GF-D8 (cell line): Measurements from ENCODE around the gene CREB3L2.

Experiments used
- DNase-seq: peaks from one replicate; lab custom pipeline; 2025; lab: John Stamatoyannopoulos, UW

Gene CREB3L2

GRCh38 chr7:137871170-137871915, 130.5 kb downstream of the CREB3L2 start:
- DNase-seq = no peak

GRCh38 chr7:137870684-137871083, 131.2 kb downstream of the CREB3L2 start:
- DNase-seq = no peak

GRCh38 chr7:137870078-137870477, 131.8 kb downstream of the CREB3L2 start:
- DNase-seq = no peak

GRCh38 chr7:137869260-137869659, 132.6 kb downstream of the CREB3L2 start:
- DNase-seq = no peak

- no peak for DNase-seq
Observed at GRCh38 chr7:137867289-137867688, 134.6 kb downstream of the CREB3L2 start.

DNA sequence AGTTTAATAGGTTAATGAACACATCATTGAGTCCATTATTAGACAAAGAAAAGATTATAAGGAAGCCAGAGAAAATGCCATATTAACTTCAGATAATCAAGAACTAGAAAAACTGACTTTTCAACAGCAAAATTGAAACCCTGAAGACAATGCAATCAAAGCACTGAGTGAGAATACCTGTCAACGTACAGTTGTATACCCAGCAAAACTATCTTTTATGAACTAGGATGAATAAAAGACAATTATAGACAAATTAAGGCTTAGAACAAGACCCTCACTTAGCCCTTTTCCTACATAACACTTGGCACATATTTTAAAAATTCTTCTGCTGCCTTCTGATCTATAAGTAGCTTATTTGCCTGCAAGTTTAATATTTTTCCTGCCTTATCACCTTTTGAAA, 136.1 kb downstream of the CREB3L2 start:
- DNase-seq = no peak

DNA sequence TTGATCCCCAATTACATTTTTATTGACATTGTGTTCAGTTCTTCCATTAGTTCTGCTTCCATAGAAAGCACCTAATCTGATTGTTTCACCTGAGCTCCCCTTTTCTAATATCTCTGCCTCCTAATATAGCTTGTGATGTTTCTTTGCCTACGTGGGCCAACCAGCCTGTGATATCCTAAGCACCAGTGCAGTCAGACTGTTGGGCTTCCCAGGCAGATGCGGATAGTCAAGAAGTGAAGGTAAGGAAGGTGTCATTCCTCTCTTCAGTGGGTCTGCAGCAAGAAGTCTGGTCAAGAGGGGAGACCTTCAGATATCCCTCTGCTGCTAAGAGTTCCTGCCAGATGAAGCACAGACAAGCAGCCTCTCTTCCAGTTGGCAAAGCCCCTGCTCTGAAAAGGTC, 138.9 kb downstream of the CREB3L2 start:
- DNase-seq = no peak

GRCh38 chr7:137862358-137862757, 139.5 kb downstream of the CREB3L2 start:
- no peak for DNase-seq

DNA sequence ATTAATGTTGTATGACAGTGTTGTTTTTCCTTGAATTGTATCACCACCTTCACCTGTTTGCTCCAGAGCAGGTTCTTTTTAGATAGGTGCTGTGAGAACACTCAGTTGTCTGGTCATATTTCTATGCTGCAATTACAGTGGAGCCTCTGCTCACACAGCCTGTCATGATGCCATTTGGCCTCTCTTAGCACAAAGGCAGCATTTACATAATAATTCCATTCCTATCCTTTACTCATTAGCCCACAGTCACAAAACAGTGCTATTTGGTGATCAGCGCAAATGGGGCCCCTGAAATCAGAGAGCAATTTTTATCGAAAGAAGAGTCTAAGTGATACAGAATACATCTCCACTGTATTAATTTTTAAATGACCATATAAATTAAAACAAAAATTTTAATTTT, 141.3 kb downstream of the CREB3L2 start:
- no peak for DNase-seq

- no peak for DNase-seq
Observed at GRCh38 chr7:137853053-137853452, 148.8 kb downstream of the CREB3L2 start.

DNA sequence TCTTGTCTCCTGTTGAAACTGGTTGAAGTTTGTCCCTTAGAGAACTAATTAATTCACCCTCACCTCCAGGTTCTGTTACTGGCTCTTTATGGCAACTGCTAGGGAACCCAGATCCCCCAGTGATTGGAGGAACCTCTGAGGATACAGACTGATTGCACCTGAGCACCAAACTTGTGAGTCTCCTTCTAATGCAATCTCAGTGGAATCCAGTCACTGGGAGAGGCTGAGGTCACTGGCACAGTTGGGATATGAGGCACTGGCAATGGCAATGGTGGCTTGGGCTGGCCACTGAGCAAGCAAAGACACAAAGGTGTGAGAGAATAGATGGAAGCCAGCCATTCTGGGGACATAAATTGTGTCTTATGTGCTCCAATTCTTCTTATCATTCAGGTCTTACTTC, 149.8 kb downstream of the CREB3L2 start:
- DNase-seq = no peak

GRCh38 chr7:137850972-137851945, 150.6 kb downstream of the CREB3L2 start:
- no peak for DNase-seq

GRCh38 chr7:137850571-137850970, 151.3 kb downstream of the CREB3L2 start:
- DNase-seq = no peak

GRCh38 chr7:137848095-137848494, 153.8 kb downstream of the CREB3L2 start:
- DNase-seq = no peak

DNA sequence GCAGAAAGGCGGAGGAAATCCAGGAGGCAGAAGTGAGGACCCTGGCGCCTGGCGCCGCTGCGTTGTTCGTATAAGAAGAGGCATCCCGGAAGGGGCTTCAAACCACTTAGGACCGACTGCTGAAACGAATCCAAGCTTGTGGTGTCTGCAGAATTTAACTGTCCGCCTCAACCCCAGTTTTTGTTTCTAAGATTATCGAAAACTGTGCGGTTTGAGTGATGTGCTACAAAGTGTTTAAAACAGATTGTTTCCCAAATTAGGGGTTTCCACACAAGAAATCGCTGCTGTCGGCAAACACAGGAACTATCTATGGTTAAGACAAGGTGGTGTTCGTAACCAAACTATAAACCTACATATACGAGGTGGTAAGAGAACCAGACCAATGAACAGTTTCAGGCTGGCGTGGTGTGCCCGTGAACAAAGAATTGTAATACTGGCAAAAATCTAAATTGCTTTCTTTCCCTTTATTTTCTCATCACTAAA, 154.3 kb downstream of the CREB3L2 start:
- no peak for DNase-seq

DNA sequence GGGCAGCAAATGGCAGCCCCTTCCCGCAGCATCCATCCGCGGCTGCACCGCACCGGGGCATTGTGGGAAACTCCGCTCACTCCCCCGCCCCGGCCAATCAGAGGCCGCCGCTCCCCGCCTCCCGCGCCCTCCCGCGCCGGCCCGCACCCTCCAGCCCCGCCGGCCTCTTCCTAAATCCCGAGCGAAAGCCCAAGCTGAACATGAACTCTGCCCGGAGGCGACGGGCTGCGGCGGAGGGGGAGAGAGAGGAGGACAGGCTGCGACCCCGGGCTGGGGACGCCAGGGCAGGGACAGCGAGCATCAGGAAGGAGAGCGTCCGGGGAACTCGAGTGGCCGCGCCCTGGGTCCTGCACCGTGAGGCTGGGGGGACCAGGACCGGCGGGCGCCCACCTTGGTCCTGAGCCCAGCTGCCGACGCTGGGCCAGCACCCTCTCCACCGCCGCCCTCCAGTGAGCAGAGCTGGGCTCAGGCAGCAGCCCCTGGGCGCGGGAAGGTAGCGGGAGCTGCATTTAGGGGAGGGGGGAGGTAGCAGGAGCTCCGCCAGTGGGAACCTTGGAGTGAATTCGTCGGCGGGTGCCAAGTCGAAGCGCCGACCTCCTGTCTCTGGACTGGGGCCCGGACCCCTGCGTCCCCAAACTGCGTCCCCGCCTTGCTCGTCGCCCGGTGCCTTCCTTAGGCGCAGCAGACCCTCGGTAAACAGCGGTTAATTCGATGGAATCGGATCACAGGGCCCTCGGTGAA, 154.9 kb downstream of the CREB3L2 start, which contains the start of gene DGKI:
Gene DGKI, minus strand, starts transcription at position 148 of the 741 bp plus-strand sequence.
- DNase-seq = no peak

- DNase-seq = no peak
Observed at GRCh38 chr7:137846549-137846826, 155.4 kb downstream of the CREB3L2 start.

DNA sequence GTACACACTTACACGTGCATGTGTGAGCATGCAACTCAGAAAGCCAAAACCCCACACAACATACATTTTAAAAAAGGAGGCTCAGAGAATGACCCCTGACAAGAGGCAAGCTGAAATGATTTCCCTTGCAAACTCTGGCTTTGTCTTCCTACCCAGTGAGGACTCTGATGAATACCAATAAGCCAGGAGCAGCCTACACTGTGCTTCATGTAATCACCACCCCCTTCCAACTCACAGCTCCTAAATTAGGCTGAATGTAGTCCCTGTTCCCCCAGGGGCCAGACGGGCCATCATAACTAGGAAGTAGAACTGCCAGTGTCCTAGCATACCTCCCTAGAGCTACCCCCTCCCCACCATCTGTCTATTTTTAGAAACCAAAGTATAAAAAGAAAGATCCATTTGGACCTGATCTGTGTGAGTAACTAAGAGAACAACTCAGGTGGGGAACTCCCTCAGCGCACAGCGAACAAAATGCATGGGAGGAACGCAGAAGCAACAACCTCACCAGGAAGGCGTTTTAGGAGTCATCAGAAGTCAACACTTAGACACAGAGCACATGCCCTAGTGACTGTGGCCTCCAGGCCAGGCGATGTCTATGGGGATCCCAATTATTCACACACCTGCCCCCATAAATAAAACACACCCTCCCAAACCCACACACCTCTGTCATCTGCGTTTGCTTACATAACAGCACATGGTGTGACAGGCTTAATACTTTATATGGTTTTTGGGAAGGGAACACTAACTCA, 157.0 kb downstream of the CREB3L2 start:
- no peak for DNase-seq

- no peak for DNase-seq
Observed at GRCh38 chr7:137839903-137840779, 161.7 kb downstream of the CREB3L2 start.

- no peak for DNase-seq
Observed at GRCh38 chr7:137838706-137839315, 163.1 kb downstream of the CREB3L2 start.
